Right atrium auricular region (tissue), 2 donors: ENCODE results near the gene MAEA. TPM values are rescaled to one million over a fixed set of nuclear protein-coding genes. Genes with fewer than 3 reads are reported as not detected.

ENCODE experiments used
- DNase-seq: peaks from one replicate; pipeline ENCODE4 v3.0.0-alpha.2; 2019; ENCODE audit warnings: low spot score
- H3K27ac ChIP-seq, 2 donors: fragments of 200-600 bp; sonication (generic); 1 replicate in 1 of 2; 2 replicates in 1 of 2; pipeline ENCODE4 v1.5.1; 2016 to 2019
- H3K27me3 ChIP-seq, 2 donors: fragments of 200-600 bp; sonication (generic); one replicate each; pipeline versions ENCODE4 v1.5.1 to v1.6.0; 2017 to 2019
- H3K36me3 ChIP-seq: fragments of 200-600 bp; sonication (generic); one replicate; pipeline ENCODE4 v1.5.1; 2016
- H3K4me1 ChIP-seq, 2 donors: fragments of 200-600 bp; sonication (generic); one replicate each; pipeline versions ENCODE4 v1.5.1 to v1.6.0; 2017 to 2019
- H3K4me3 ChIP-seq, 2 donors: fragments of 200-600 bp; sonication (generic); 1 replicate in 1 of 2; 2 replicates in 1 of 2; pipeline ENCODE4 v1.5.1; 2017 to 2019; ENCODE audit warnings: mild to moderate bottlenecking in 1 of 2, moderate library complexity in 1 of 2
- H3K9me3 ChIP-seq, 2 donors: fragments of 200-600 bp; sonication (generic); one replicate each; pipeline ENCODE4 v1.5.1; 2019
- total RNA-seq, 2 donors: library from RNA; depleted of rRNA; stranded (reverse); fragments of >200 nt; gene quantifications; one replicate each; pipeline ENCODE4 v1.1.0, GENCODE V29; 2016
- TF ChIP-seq, protein P1 (sequence below), 2 donors: fragments of 200-600 bp; sonication (generic); IDR thresholded peaks; one replicate each; pipeline ENCODE4 v1.5.1; 2019; ENCODE audit warnings: antibody characterized with exemption in 2 of 2

MAEA gene
- total RNA-seq, 2 donors from 2014 or later: 46.0 to 51.7 TPM

DNA sequence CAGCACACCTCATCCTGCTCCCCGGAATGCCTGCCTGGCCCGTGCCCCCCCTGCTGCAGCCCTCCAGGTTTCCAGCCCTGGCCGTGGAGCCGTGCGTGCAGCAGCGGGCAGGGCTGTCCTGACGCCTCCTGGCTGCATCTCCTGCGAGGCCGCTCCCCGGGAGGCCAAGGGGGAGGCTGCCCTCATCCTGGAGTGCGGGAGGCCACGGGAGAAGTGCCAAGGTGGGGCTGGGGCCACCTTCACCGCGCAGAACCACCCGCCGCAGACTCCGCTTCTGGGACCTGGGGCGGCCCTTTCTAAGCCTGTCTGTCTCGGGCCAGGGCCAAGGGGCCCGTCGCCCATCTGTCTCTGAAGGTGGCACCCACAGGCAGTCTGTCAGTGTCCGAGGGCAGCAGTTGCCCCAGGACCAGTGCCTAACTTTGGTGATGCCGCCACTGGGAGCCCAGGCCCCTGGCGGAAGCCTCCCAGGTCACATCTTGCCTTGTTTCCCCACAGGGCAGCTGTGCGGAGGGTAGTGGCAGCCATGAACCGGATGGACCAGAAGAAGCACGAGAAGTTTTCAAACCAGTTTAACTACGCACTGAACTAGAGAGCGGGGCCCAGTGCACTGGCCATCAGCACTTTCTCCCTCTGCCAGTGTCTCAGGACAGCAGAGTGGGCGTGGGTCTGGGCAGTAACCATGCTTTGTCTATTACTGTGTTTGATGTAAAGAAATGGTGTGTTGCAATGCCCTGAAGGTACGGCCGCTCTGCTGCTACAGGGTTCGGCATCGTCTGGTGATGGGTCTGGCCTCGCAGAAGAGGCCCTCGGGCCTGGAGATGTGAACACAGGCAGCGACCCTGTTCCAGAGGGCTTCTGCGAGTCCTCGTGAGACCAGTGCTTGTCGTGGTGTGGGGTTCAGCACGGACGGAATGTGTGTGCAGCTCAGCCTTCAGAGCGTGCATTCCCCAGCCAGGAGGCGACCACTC, 96.0 kb downstream of the MAEA start:
- no peaks in the 10 kb centered on the region for H3K27me3 ChIP-seq
- H3K27ac ChIP-seq: no peak overlapping the region
- TF ChIP-seq, protein P1, sequence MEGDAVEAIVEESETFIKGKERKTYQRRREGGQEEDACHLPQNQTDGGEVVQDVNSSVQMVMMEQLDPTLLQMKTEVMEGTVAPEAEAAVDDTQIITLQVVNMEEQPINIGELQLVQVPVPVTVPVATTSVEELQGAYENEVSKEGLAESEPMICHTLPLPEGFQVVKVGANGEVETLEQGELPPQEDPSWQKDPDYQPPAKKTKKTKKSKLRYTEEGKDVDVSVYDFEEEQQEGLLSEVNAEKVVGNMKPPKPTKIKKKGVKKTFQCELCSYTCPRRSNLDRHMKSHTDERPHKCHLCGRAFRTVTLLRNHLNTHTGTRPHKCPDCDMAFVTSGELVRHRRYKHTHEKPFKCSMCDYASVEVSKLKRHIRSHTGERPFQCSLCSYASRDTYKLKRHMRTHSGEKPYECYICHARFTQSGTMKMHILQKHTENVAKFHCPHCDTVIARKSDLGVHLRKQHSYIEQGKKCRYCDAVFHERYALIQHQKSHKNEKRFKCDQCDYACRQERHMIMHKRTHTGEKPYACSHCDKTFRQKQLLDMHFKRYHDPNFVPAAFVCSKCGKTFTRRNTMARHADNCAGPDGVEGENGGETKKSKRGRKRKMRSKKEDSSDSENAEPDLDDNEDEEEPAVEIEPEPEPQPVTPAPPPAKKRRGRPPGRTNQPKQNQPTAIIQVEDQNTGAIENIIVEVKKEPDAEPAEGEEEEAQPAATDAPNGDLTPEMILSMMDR (IDR thresholded peaks at IDR 0.05): no peak
- peaks cover 20% of the 10 kb centered on the region for H3K36me3 ChIP-seq
- peaks cover 0 to 8% of the 10 kb centered on the region in 2 donors for H3K9me3 ChIP-seq
- no peak overlapping the region for H3K4me3 ChIP-seq
- H3K4me1 ChIP-seq: no peaks in the 10 kb centered on the region
- no peak for DNase-seq

Other genes with a start within 250 kb of the MAEA start
- gene RNF212, start 176.3 kb upstream of the MAEA start, total RNA-seq: 1 to 10 TPM; 1.9 TPM
- 10 to 100 TPM; 13.0 to 20.8 TPM for gene SPON2, start 117.3 kb upstream of the MAEA start, total RNA-seq
- gene CTBP1, start 40.8 kb upstream of the MAEA start, total RNA-seq: 100 to 1,000 TPM; 104 to 140 TPM
- gene UVSSA, start 57.3 kb downstream of the MAEA start, total RNA-seq: 1 to 10 TPM; 4.4 to 7.5 TPM
- gene NKX1-1, start 116.6 kb downstream of the MAEA start, total RNA-seq: not detected